Suprapubic skin (tissue), 4 donors: ENCODE results near the gene RIBC2. TPM values are rescaled to one million over a fixed set of nuclear protein-coding genes. Genes with fewer than 3 reads are reported as not detected.
"Not testable (repeated sequence)": the region's sequence is repeated elsewhere in the genome, so short reads cannot be mapped to it uniquely, and the experiment has no call there.

ENCODE experiments used
- DNase-seq, 2 donors: peaks; one replicate each; pipeline ENCODE4 v3.0.0-alpha.2; 2019; ENCODE audit warnings: low spot score in 2 of 2
- H3K27ac ChIP-seq: fragments of 200-600 bp; sonication (generic); one replicate; pipeline ENCODE4 v1.5.1; 2019
- H3K27me3 ChIP-seq: fragments of 200-600 bp; sonication (generic); one replicate; pipeline ENCODE4 v1.5.1; 2019
- H3K36me3 ChIP-seq: fragments of 200-600 bp; sonication (generic); one replicate; pipeline ENCODE4 v1.5.1; 2019
- H3K4me1 ChIP-seq: fragments of 200-600 bp; sonication (generic); one replicate; pipeline ENCODE4 v1.5.1; 2019
- H3K4me3 ChIP-seq: fragments of 200-600 bp; sonication (generic); one replicate; pipeline ENCODE4 v1.5.1; 2019; ENCODE audit warnings: mild to moderate bottlenecking
- H3K9me3 ChIP-seq: fragments of 200-600 bp; sonication (generic); one replicate; pipeline ENCODE4 v1.5.1; 2019
- CTCF ChIP-seq, 2 donors: fragments of 200-600 bp in 1 of 2; fragments of 450-650 bp in 1 of 2; sonication (generic) in 1 of 2; IDR thresholded peaks; one replicate each; pipeline ENCODE4 v1.5.1; 2016 to 2019; ENCODE audit warnings: antibody characterized with exemption in 2 of 2, mild to moderate bottlenecking in 1 of 2, moderate library complexity in 1 of 2
- EP300 ChIP-seq: sonication (generic); formaldehyde crosslinking; IDR thresholded peaks from one replicate; pipeline ENCODE4 v1.6.1; 2017; ENCODE audit warnings: antibody characterized with exemption
- POLR2A ChIP-seq, 2 donors: fragments of 450-650 bp; IDR thresholded peaks; one replicate each; pipeline ENCODE4 v1.6.1; 2017; ENCODE audit warnings: antibody characterized with exemption in 2 of 2, mild to moderate bottlenecking in 2 of 2, moderate library complexity in 2 of 2
- POLR2AphosphoS5 ChIP-seq, 3 donors: sonication (generic); formaldehyde crosslinking; IDR thresholded peaks; one replicate each; pipeline ENCODE4 v1.6.1; 2017; ENCODE audit warnings: antibody characterized with exemption in 3 of 3
- whole genome bisulfite sequencing: methylation state at CpG from one replicate; pipeline ENCODE4 v1.1.5; 2018; 5-methylcytosine and 5-hydroxymethylcytosine counted together
- total RNA-seq, 4 donors: library from RNA; depleted of rRNA; stranded (reverse); fragments of >200 nt; gene quantifications; one replicate each; pipeline ENCODE4 v1.1.0, GENCODE V29; 2016

Gene RIBC2
- total RNA-seq, result 1 to 10 TPM in 1 of 4 donors, under 1 TPM in 1, not detected in 2; 0.30 to 5.7 TPM

DNA sequence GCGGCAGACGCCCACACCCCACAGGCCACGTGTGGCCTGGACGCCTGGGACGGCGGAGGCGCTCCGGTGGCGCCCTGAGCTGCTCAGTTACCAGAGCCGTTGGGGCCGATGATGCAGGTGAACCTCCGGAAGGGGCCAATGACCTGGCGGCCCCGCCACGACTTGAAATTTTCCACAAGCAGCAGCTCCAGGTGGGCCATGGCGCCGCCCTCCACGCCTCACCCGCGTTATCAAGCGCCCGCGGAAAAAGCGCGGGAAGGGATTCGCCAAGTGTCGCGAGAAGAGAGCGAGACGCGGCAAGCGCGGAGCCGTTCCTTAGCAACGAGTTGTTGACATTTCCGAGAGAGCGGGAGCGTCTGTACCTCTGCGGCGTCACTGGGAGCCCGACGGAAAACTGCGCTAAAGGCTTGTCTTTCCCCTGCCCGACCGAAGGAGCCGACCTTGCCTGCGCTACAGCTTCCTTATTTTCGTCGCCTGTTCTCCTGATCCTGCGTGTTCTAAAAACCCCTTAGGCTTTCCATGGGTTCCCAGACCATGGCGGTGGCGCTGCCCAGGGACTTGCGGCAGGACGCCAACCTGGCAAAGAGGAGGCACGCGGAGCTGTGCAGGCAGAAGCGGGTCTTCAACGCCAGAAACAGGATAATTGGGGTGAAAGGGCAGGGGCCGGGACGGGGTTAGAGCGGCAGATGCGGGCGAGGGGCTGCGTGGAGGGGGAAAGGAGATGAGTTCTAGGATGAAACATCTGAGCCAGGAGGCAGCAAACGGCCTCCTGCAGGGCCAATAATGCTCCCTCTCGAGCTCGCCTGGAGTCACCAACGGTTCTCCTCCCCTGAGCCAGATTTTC lies at the start of gene RIBC2, which contains the start of gene SMC1B:
Gene RIBC2, plus strand, starts transcription at position 326 of the 844 bp plus-strand sequence. Its CDS starts 194 bp downstream, at position 520.
Gene SMC1B, minus strand, starts transcription at position 232 of the 844 bp plus-strand sequence. Its CDS starts 32 bp downstream, at position 200.
- Histone ChIP-seq H3K9me3 (no peaks in the 10 kb centered on the region), H3K27ac (no peak within 1 kb of the TSS), H3K4me1 (peaks cover 13% of the 10 kb centered on the region), H3K27me3 (no peaks in the 10 kb centered on the region), H3K36me3 (no peaks in the 10 kb centered on the region), H3K4me3 (peak within 1 kb of the TSS; percentile 45)
- TF ChIP-seq CTCF (IDR thresholded peaks at IDR 0.05) (no peak), POLR2AphosphoS5 (IDR thresholded peaks at IDR 0.05) (no peak)
- 1% methylated on average over 27 of the region's 68 CpGs for WGBS
- peak in 1 of 2 donors; percentile 91 for DNase-seq

DNA sequence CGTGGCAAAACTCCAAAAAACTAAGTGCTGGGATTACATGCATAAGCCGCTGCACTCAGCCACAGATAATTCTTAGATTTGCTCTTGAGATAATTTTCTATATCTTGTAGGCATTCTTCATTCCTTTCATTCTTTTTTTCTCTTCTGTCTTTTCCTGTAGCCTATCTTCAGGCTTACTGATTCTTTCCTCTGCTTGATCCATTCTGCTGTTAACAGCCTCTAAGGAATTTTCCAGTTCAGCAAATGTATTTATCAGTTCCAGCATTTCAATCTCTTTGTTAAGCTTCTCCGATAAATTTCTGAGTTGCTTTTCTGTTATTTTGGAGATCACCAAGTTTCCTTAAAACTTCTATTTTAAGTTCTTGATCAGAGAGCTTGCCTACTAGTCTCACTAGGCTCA lies 46.8 kb upstream of the RIBC2 start:
- H3K4me1 ChIP-seq, result no peaks in the 10 kb centered on the region
- H3K9me3 ChIP-seq, result peaks cover 6% of the 10 kb centered on the region
- H3K27ac ChIP-seq, result no peak overlapping the region
- no peak for DNase-seq
- no peaks in the 10 kb centered on the region for H3K27me3 ChIP-seq
- no peak overlapping the region for H3K4me3 ChIP-seq
- no peaks in the 10 kb centered on the region for H3K36me3 ChIP-seq
- 81% methylated on average over 3 of the region's 3 CpGs for WGBS
- no peak for TF ChIP-seq EP300
- no peak for TF ChIP-seq CTCF (IDR thresholded peaks at IDR 0.05)
- no peak for TF ChIP-seq POLR2A (IDR thresholded peaks at IDR 0.05)
- TF ChIP-seq POLR2AphosphoS5 (IDR thresholded peaks at IDR 0.05), result no peak

GRCh38 chr22:45373592-45373991 lies 39.9 kb upstream of the RIBC2 start:
- not testable (repeated sequence) for H3K27me3 ChIP-seq, H3K4me3 ChIP-seq, H3K27ac ChIP-seq, DNase-seq, H3K9me3 ChIP-seq, H3K36me3 ChIP-seq, H3K4me1 ChIP-seq
- 86% methylated on average over 3 of the region's 3 CpGs for WGBS

GRCh38 chr22:45376009-45376408 lies 37.5 kb upstream of the RIBC2 start:
- Histone ChIP-seq H3K27ac (no peak overlapping the region), H3K4me1 (no peaks in the 10 kb centered on the region), H3K27me3 (no peaks in the 10 kb centered on the region), H3K4me3 (no peak overlapping the region), H3K9me3 (no peaks in the 10 kb centered on the region), H3K36me3 (no peaks in the 10 kb centered on the region)
- no peak for TF ChIP-seq POLR2AphosphoS5 (IDR thresholded peaks at IDR 0.05)
- TF ChIP-seq EP300, result no peak
- TF ChIP-seq POLR2A (IDR thresholded peaks at IDR 0.05), result no peak
- no peak for TF ChIP-seq CTCF (IDR thresholded peaks at IDR 0.05)
- DNase-seq, result no peak
- WGBS, result 75% methylated on average over 3 of the region's 3 CpGs

GRCh38 chr22:45376703-45377102 lies 36.8 kb upstream of the RIBC2 start:
- no peaks in the 10 kb centered on the region for H3K9me3 ChIP-seq
- H3K27ac ChIP-seq, result no peak overlapping the region
- H3K36me3 ChIP-seq, result no peaks in the 10 kb centered on the region
- 50% methylated on average over 1 of the region's 1 CpG for WGBS
- no peak overlapping the region for H3K4me3 ChIP-seq
- H3K27me3 ChIP-seq, result no peaks in the 10 kb centered on the region
- DNase-seq, result peak in 1 of 2 donors; percentile 63
- no peaks in the 10 kb centered on the region for H3K4me1 ChIP-seq
- no peak for TF ChIP-seq EP300
- no peak for TF ChIP-seq CTCF (IDR thresholded peaks at IDR 0.05)
- TF ChIP-seq POLR2AphosphoS5 (IDR thresholded peaks at IDR 0.05), result no peak
- no peak for TF ChIP-seq POLR2A (IDR thresholded peaks at IDR 0.05)
